WI38 (cell line): ENCODE data around the gene MRPS21.
"Not testable (repeated sequence)": the region's sequence is repeated elsewhere in the genome, so short reads cannot be mapped to it uniquely, and the experiment has no call there.

Experiments used
- H3K4me3 ChIP-seq: 2 replicates; pipeline ENCODE4 v1.5.1; 2011; ENCODE audit warnings: low read depth, mild to moderate bottlenecking, control low read depth, low read length
- CTCF ChIP-seq: IDR thresholded peaks from 2 replicates; pipeline ENCODE4 v1.5.1; 2012; ENCODE audit warnings: low read depth, mild to moderate bottlenecking, control low read depth, low read length

Gene MRPS21

GRCh38 chr1:150302338-150302737 is 8.7 kb downstream of the MRPS21 start:
- H3K4me3 ChIP-seq = no peak overlapping the region
- no peak for TF ChIP-seq CTCF

- no peak for TF ChIP-seq CTCF
- H3K4me3 ChIP-seq = no peak overlapping the region
Measured at GRCh38 chr1:150302902-150303301, 9.2 kb downstream of the MRPS21 start.

- H3K4me3 ChIP-seq = not testable (repeated sequence)
Measured at GRCh38 chr1:150308585-150308984, 14.9 kb downstream of the MRPS21 start.

- H3K4me3 ChIP-seq = no peak overlapping the region
- TF ChIP-seq CTCF = no peak
Measured at GRCh38 chr1:150309758-150310508, 16.3 kb downstream of the MRPS21 start.

GRCh38 chr1:150311762-150312161 is 18.1 kb downstream of the MRPS21 start:
- TF ChIP-seq CTCF = no peak
- H3K4me3 ChIP-seq = no peak overlapping the region

- not testable (repeated sequence) for H3K4me3 ChIP-seq
Measured at GRCh38 chr1:150314691-150315090, 21.0 kb downstream of the MRPS21 start.

- no peak for TF ChIP-seq CTCF
- H3K4me3 ChIP-seq = peak overlapping the region; percentile 94
Measured at GRCh38 chr1:150320667-150320978, 27.0 kb downstream of the MRPS21 start.

GRCh38 chr1:150321826-150322166 is 28.1 kb downstream of the MRPS21 start:
- H3K4me3 ChIP-seq = peak overlapping the region; percentile 94
- TF ChIP-seq CTCF = no peak
